CD4-positive, alpha-beta memory T cell (primary cell): ENCODE measurements around the gene RTL10. TPM values are rescaled to one million over a fixed set of nuclear protein-coding genes. Genes with fewer than 3 reads are reported as not detected.

Source experiments
- CTCF ChIA-PET: fragments of 350-600 bp; sonication (Branson Sonifier 250); formaldehyde crosslinking; loops from one replicate; lab custom pipeline; 2021; ENCODE audit warnings: inconsistent platforms; ENCODE audit not compliant: partially characterized antibody; lab: Charles Lee
- POLR2A ChIA-PET: fragments of 350-600 bp; sonication (Branson Sonifier 250); formaldehyde crosslinking; loops from one replicate; lab custom pipeline; 2021; ENCODE audit not compliant: partially characterized antibody; lab: Charles Lee
- DNase-seq, 5 donors: peaks; one replicate each; pipeline versions ENCODE4 v3.0.0 to v3.0.0-alpha.2; 2020 to 2022; ENCODE audit warnings: mixed read lengths in 1 of 5
- H3K27ac ChIP-seq: one replicate; pipeline ENCODE4 v1.7.0; 2013; ENCODE audit warnings: low read depth, low read length
- H3K27me3 ChIP-seq: 2 replicates; pipeline ENCODE4 v1.7.0; 2013; ENCODE audit warnings: mild to moderate bottlenecking, low read length, moderate library complexity; ENCODE audit not compliant: insufficient read depth
- H3K36me3 ChIP-seq: 2 replicates; pipeline ENCODE4 v1.7.0; 2013; ENCODE audit warnings: mild to moderate bottlenecking, low read length, moderate library complexity; ENCODE audit not compliant: insufficient read depth
- H3K4me1 ChIP-seq: 2 replicates; pipeline ENCODE4 v1.7.0; 2013; ENCODE audit warnings: mild to moderate bottlenecking, low read length, moderate library complexity; ENCODE audit not compliant: insufficient read depth
- H3K4me3 ChIP-seq, 2 donors: one replicate each; pipeline ENCODE4 v1.7.0; 2013; ENCODE audit warnings: low read length in 2 of 2, mild to moderate bottlenecking in 1 of 2
- H3K9me3 ChIP-seq, 2 donors: one replicate each; pipeline ENCODE4 v1.7.0; 2013; ENCODE audit warnings: low read length in 2 of 2, control low read depth in 1 of 2; ENCODE audit not compliant: control insufficient read depth in 1 of 2
- H3K27ac Mint-ChIP-seq, 7 donors: one replicate each; pipeline ENCODE4 v1.8.0; 2020 to 2021; ENCODE audit warnings: mixed read lengths in 7 of 7, mild to moderate bottlenecking in 6 of 7, inconsistent platforms in 3 of 7, moderate library complexity in 3 of 7
- H3K27me3 Mint-ChIP-seq, 2 donors: one replicate each; pipeline ENCODE4 v1.8.0; 2020 to 2021; ENCODE audit warnings: mixed read lengths in 2 of 2
- H3K36me3 Mint-ChIP-seq, 2 donors: one replicate each; pipeline ENCODE4 v1.8.0; 2020 to 2021; ENCODE audit warnings: mixed read lengths in 2 of 2, inconsistent platforms in 1 of 2, mild to moderate bottlenecking in 1 of 2
- H3K4me1 Mint-ChIP-seq, 4 donors: one replicate each; pipeline ENCODE4 v1.8.0; 2020 to 2021; ENCODE audit warnings: mixed read lengths in 4 of 4, mild to moderate bottlenecking in 1 of 4
- H3K4me3 Mint-ChIP-seq, 8 donors: one replicate each; pipeline ENCODE4 v1.8.0; 2020 to 2021; ENCODE audit warnings: mixed read lengths in 8 of 8, mild to moderate bottlenecking in 7 of 8, moderate library complexity in 6 of 8, inconsistent platforms in 3 of 8
- H3K9me3 Mint-ChIP-seq, 8 donors: one replicate each; pipeline ENCODE4 v1.8.0; 2020 to 2021; ENCODE audit warnings: mixed read lengths in 8 of 8, mild to moderate bottlenecking in 5 of 8, inconsistent platforms in 3 of 8, moderate library complexity in 1 of 8
- intact Hi-C: fragments of 100-400 bp; cut with micrococcal nuclease; formaldehyde crosslinking; loops from one replicate; pipeline ENCODE4 v1.15.1; 2023
- polyA plus RNA-seq, 2 donors: library from polyadenylated mRNA; unstranded; fragments of 300-500 nt; fragmentation: Illumina TruSeq; gene quantifications; one replicate each; pipeline ENCODE4 v1.2.3, GENCODE V29; 2021
- total RNA-seq, 2 experiments: library from RNA; stranded (reverse); gene quantifications; one replicate each; pipeline ENCODE4 v1.2.3, GENCODE V29; 2021

The RTL10 gene
- total and polyA plus RNA-seq, 4 experiments from 2014 or later: 4.3 to 27.6 (median 20.0) TPM

DNA sequence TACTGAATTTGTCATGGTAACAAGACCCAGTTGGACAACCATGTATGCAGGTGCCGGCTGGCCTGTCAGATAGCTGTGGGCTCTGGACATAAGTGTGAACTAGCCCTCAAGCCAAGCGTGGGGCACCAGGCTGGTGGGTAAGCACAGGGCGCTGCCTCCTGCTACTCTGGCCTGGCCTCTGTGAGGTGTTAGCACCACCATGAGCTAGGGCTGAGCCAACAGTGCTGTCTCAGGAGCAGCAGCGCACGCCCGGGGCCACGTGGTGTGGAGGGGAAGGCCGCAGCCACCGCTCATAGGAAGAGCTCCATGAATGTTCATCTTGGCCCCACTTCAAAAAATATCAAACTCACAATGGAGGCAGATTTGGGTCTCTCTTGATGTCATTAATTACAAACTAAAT, 35.3 kb upstream of the RTL10 start:
- intact Hi-C loops: loop anchor here (5.0 kb wide), 1 partner anchor 133 kb away; no protein-coding TSS in a partner anchor
- Histone ChIP-seq H3K27me3 (no peaks in the 10 kb centered on the region), H3K4me1 (peaks cover 80% of the 10 kb centered on the region), H3K4me3 (no peak overlapping the region), H3K27ac (no peak overlapping the region), H3K9me3 (no peaks in the 10 kb centered on the region), H3K36me3 (no peaks in the 10 kb centered on the region)
- Mint-ChIP-seq H3K4me1 (peaks cover 39 to 83% (median 64%) of the 10 kb centered on the region in 4 donors), H3K27me3 (no peaks in the 10 kb centered on the region), H3K4me3 (peak overlapping the region in 5 of 8 donors; percentile 10 to 72 (median 52)), H3K9me3 (no peaks in the 10 kb centered on the region), H3K36me3 (peaks cover 6 to 7% of the 10 kb centered on the region in 2 donors), H3K27ac (peak overlapping the region; percentile 74 to 99 (median 81))
- ChIA-PET CTCF (interaction anchor here (1.0 to 1.6 kb wide), 3 partner anchors 20 to 160 kb away, joined by 3 to 5 read pairs (median 5); partner anchors contain the start of genes GNB1L and RTL10), POLR2A (interaction anchor here (0.7 to 6.5 kb wide), 3 partner anchors 35 to 52 kb away, joined by 3 to 92 read pairs (median 6); partner anchors contain the start of genes COMT, GNB1L, RTL10 and TXNRD2)
- no peak for DNase-seq

DNA sequence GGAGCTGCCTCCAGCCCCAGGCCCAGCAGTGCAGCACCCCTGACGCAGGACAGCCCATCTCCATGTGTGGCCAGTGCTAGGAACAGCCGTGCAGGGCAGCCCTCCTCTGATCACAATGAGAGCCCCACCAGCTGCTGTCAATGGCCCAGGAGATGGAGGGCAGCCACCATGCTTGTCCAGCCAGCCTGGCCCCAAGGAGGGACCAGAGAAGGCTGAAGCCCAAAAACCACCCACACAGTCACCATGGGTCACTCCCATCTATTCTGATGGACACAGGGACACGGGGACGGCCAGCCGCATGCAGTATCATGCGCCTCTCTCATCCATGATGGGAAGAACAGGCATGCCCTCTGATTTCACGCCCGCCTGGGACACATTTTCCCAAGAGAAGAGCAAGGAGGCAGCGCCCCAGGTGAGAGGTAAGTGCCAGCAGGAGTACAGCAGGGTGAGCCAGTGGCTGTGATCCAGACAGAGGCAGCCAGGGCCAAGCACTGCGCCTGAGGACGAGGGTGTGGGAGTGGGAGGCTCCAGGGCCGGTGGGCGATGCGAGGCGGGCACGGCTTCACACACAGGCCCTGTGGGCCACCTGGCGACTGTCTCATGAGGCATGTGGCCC, 33.6 kb upstream of the RTL10 start:
- H3K9me3 Mint-ChIP-seq: no peaks in the 10 kb centered on the region
- ChIA-PET CTCF (interaction anchor here (1.9 kb wide), 1 partner anchor 158 kb away, joined by 8 read pairs; no protein-coding TSS in a partner anchor), POLR2A (interaction anchor here (2.0 to 6.5 kb wide), 3 partner anchors 9 to 33 kb away, joined by 6 to 92 read pairs (median 38); partner anchors contain the start of genes GNB1L and RTL10)
- H3K9me3 ChIP-seq: no peaks in the 10 kb centered on the region
- no peak overlapping the region for H3K4me3 ChIP-seq
- no peaks in the 10 kb centered on the region for H3K27me3 ChIP-seq
- H3K4me1 ChIP-seq: peaks cover 75% of the 10 kb centered on the region
- H3K27me3 Mint-ChIP-seq: no peaks in the 10 kb centered on the region
- DNase-seq: no peak
- intact Hi-C loops: no loop called here
- peaks cover 0 to 5% of the 10 kb centered on the region in 2 donors for H3K36me3 Mint-ChIP-seq
- no peaks in the 10 kb centered on the region for H3K36me3 ChIP-seq
- no peak overlapping the region for H3K4me3 Mint-ChIP-seq
- no peak overlapping the region for H3K27ac ChIP-seq
- peaks cover 34 to 71% (median 55%) of the 10 kb centered on the region in 4 donors for H3K4me1 Mint-ChIP-seq
- peak overlapping the region in 5 of 7 donors; percentile 8 to 80 (median 71) for H3K27ac Mint-ChIP-seq

GRCh38 chr22:19887256-19887985, 32.7 kb upstream of the RTL10 start:
- no peaks in the 10 kb centered on the region for H3K36me3 ChIP-seq
- no peak for DNase-seq
- Mint-ChIP-seq H3K9me3 (no peaks in the 10 kb centered on the region), H3K27me3 (no peaks in the 10 kb centered on the region), H3K27ac (peak overlapping the region; percentile 66 to 95 (median 90)), H3K4me1 (peaks cover 30 to 63% (median 47%) of the 10 kb centered on the region in 4 donors), H3K4me3 (peak overlapping the region in 7 of 8 donors; percentile 10 to 80 (median 51)), H3K36me3 (peaks cover 0 to 5% of the 10 kb centered on the region in 2 donors)
- POLR2A ChIA-PET: interaction anchor here (1.9 to 4.3 kb wide), 4 partner anchors 9 to 32 kb away, joined by 4 to 38 read pairs (median 10); partner anchors contain the start of genes GNB1L and RTL10
- H3K4me3 ChIP-seq: no peak overlapping the region
- peak overlapping the region; percentile 38 for H3K27ac ChIP-seq
- peaks cover 66% of the 10 kb centered on the region for H3K4me1 ChIP-seq
- intact Hi-C loops: no loop called here
- H3K27me3 ChIP-seq: no peaks in the 10 kb centered on the region
- CTCF ChIA-PET: interaction anchor here (1.3 to 1.9 kb wide), 3 partner anchors 26 to 158 kb away, joined by 3 to 8 read pairs (median 7); no protein-coding TSS in a partner anchor
- H3K9me3 ChIP-seq: no peaks in the 10 kb centered on the region

GRCh38 chr22:19886605-19887255, 32.1 kb upstream of the RTL10 start:
- intact Hi-C loops: no loop called here
- H3K9me3 Mint-ChIP-seq: no peaks in the 10 kb centered on the region
- no peaks in the 10 kb centered on the region for H3K27me3 Mint-ChIP-seq
- Histone ChIP-seq H3K36me3 (no peaks in the 10 kb centered on the region), H3K4me1 (peaks cover 60% of the 10 kb centered on the region), H3K27ac (peak overlapping the region; percentile 38), H3K27me3 (no peaks in the 10 kb centered on the region), H3K4me3 (peak overlapping the region in 1 of 2 donors; percentile 20), H3K9me3 (no peaks in the 10 kb centered on the region)
- ChIA-PET CTCF (interaction anchor here (1.3 to 1.9 kb wide), 3 partner anchors 27 to 157 kb away, joined by 3 to 8 read pairs (median 7); no protein-coding TSS in a partner anchor), POLR2A (interaction anchor here (0.8 to 4.3 kb wide), 5 partner anchors 10 to 32 kb away, joined by 3 to 38 read pairs (median 6); partner anchors contain the start of genes GNB1L and RTL10)
- H3K36me3 Mint-ChIP-seq: peaks cover 0 to 5% of the 10 kb centered on the region in 2 donors
- H3K4me3 Mint-ChIP-seq: peak overlapping the region; percentile 10 to 80 (median 44)
- H3K27ac Mint-ChIP-seq: peak overlapping the region; percentile 68 to 95 (median 90)
- H3K4me1 Mint-ChIP-seq: peaks cover 28 to 56% (median 40%) of the 10 kb centered on the region in 4 donors
- peak in 4 of 5 donors; percentile 32 to 48 (median 40) for DNase-seq

DNA sequence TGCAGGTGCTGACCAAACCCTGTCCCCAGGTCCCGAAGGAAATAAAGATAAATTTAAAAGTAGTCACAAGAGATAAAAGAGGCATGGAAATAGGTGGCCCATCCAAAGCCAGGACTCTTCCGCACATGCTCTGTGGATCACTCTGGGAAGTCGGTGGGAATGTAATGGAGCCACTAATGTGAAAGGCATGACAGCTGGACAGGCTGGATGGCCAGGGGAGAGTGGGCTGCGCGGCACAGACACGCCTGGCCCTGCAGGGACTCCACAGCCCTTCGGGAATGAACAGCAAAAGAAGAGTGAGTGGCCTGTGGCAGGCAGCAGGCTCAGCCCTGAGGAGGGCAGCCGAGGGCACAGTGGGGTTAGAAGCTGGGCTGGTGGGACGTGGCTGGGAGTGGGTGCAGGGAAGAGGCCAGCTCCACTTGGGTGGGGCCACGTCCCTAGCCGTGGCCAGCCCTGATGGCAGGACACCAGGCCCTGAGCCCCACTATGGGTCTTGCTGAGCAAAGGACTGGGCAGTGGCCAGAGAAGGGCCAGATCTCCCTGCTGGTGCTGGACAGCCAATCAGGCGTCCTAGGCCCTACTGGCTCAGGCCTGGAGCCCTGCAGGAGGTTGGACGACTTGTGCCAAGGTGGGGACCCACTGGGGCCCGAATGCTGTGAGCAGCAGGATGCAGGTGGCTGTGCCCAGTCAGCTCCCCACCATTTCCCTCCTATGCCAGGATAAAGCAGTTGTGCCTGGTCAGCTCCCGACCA, 31.3 kb upstream of the RTL10 start:
- peak overlapping the region; percentile 38 for H3K27ac ChIP-seq
- Mint-ChIP-seq H3K9me3 (no peaks in the 10 kb centered on the region), H3K27me3 (no peaks in the 10 kb centered on the region), H3K27ac (peak overlapping the region; percentile 82 to 95 (median 92)), H3K36me3 (peaks cover 0 to 2% of the 10 kb centered on the region in 2 donors), H3K4me3 (peak overlapping the region in 5 of 8 donors; percentile 3 to 64 (median 38)), H3K4me1 (peaks cover 20 to 49% (median 33%) of the 10 kb centered on the region in 4 donors)
- H3K4me3 ChIP-seq: peak overlapping the region in 1 of 2 donors; percentile 20
- H3K4me1 ChIP-seq: peaks cover 52% of the 10 kb centered on the region
- no peaks in the 10 kb centered on the region for H3K9me3 ChIP-seq
- no peak for DNase-seq
- CTCF ChIA-PET: interaction anchor here (0.9 to 1.9 kb wide), 5 partner anchors 24 to 156 kb away, joined by 3 to 8 read pairs (median 5); no protein-coding TSS in a partner anchor
- POLR2A ChIA-PET: interaction anchor here (0.8 to 4.3 kb wide), 6 partner anchors 8 to 31 kb away, joined by 3 to 38 read pairs (median 6); partner anchors contain the start of genes GNB1L and RTL10
- intact Hi-C loops: no loop called here
- H3K27me3 ChIP-seq: no peaks in the 10 kb centered on the region
- H3K36me3 ChIP-seq: no peaks in the 10 kb centered on the region
